ENCODE measurements around the gene BRINP3.

Gene BRINP3

GRCh38 chr1:190474650-190475211 is 2.9 kb downstream of the BRINP3 start:
- peaks cover 4% of the 10 kb centered on the region for H3K9me3 Mint-ChIP-seq
- H3K4me1 Mint-ChIP-seq = no peaks in the 10 kb centered on the region
- no peak for DNase-seq
- no peaks in the 10 kb centered on the region for H3K36me3 Mint-ChIP-seq (ENCODE audit: low read depth)
- no peak overlapping the region for H3K4me3 Mint-ChIP-seq
- H3K27me3 Mint-ChIP-seq = peaks cover 35% of the 10 kb centered on the region
- no peak for ATAC-seq
- no peak overlapping the region for H3K27ac Mint-ChIP-seq

- H3K27ac Mint-ChIP-seq = no peak overlapping the region
- DNase-seq = no peak
- no peak overlapping the region for H3K4me3 Mint-ChIP-seq
- no peaks in the 10 kb centered on the region for H3K4me1 Mint-ChIP-seq
- peaks cover 33% of the 10 kb centered on the region for H3K27me3 Mint-ChIP-seq
- no peak for ATAC-seq
- peaks cover 4% of the 10 kb centered on the region for H3K9me3 Mint-ChIP-seq
- no peaks in the 10 kb centered on the region for H3K36me3 Mint-ChIP-seq (ENCODE audit: low read depth)
These were observed 3.7 kb downstream of the BRINP3 start for GRCh38 chr1:190474010-190474409.

- peaks cover 21% of the 10 kb centered on the region for H3K27me3 Mint-ChIP-seq
- H3K36me3 Mint-ChIP-seq (ENCODE audit: low read depth) = no peaks in the 10 kb centered on the region
- peaks cover 4% of the 10 kb centered on the region for H3K9me3 Mint-ChIP-seq
- H3K4me1 Mint-ChIP-seq = no peaks in the 10 kb centered on the region
- no peak for ATAC-seq
- no peak overlapping the region for H3K27ac Mint-ChIP-seq
- DNase-seq = no peak
- no peak overlapping the region for H3K4me3 Mint-ChIP-seq
These were observed 5.2 kb downstream of the BRINP3 start for GRCh38 chr1:190472494-190472893.

DNA sequence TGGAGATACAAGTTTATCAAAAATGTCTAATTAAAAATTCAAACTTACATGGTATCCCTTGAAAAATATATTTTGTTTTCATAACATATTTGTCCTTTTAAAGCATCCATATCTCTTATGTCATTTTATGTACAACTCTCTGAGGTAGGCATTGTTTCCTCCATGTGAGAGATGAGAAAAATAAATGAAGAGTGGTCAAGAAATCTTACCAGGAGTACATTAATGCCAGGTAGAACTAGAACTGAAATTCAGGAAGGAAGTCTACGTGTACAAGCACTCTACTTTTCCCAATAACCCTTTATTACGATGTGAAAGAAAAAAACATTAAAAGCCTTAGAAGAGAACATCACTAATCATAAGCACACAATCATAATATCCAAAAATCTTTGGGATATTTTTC is 5.6 kb downstream of the BRINP3 start:
- Mint-ChIP-seq H3K4me3 (no peak overlapping the region), H3K27me3 (peaks cover 16% of the 10 kb centered on the region), H3K4me1 (no peaks in the 10 kb centered on the region), H3K27ac (no peak overlapping the region), H3K9me3 (peaks cover 4% of the 10 kb centered on the region), H3K36me3 (ENCODE audit: low read depth) (no peaks in the 10 kb centered on the region)
- ATAC-seq (no peak), DNase-seq (no peak)

- no peaks in the 10 kb centered on the region for H3K36me3 Mint-ChIP-seq (ENCODE audit: low read depth)
- DNase-seq (no peak), ATAC-seq (no peak)
- no peak overlapping the region for H3K4me3 Mint-ChIP-seq
- no peaks in the 10 kb centered on the region for H3K27me3 Mint-ChIP-seq
- no peak overlapping the region for H3K27ac Mint-ChIP-seq
- H3K9me3 Mint-ChIP-seq = peaks cover 5% of the 10 kb centered on the region
- no peaks in the 10 kb centered on the region for H3K4me1 Mint-ChIP-seq
These were observed 13.0 kb downstream of the BRINP3 start for GRCh38 chr1:190464690-190465089.

DNA sequence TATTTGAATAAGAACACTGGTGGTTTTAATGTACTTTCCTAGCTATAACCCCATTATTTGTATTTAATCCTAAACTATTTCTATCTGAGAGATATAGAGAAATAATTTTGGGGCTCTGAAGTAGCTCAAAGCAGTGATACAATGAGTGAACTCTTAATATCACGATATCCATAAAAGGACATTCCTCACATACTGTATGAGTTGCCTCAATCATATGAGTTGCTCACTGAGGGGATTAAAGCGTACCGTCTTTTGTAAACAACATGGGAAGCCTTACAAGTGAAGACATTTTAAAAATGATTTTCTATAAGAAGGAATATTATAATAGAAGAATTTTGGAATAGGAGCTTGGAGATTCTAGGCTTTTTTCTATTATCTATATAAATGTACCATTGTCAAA is 21.5 kb downstream of the BRINP3 start:
- H3K27me3 Mint-ChIP-seq = no peaks in the 10 kb centered on the region
- H3K4me3 Mint-ChIP-seq = no peak overlapping the region
- H3K9me3 Mint-ChIP-seq = peaks cover 10% of the 10 kb centered on the region
- no peak for ATAC-seq
- no peaks in the 10 kb centered on the region for H3K4me1 Mint-ChIP-seq
- no peak overlapping the region for H3K27ac Mint-ChIP-seq
- no peaks in the 10 kb centered on the region for H3K36me3 Mint-ChIP-seq (ENCODE audit: low read depth)
- no peak for DNase-seq

DNA sequence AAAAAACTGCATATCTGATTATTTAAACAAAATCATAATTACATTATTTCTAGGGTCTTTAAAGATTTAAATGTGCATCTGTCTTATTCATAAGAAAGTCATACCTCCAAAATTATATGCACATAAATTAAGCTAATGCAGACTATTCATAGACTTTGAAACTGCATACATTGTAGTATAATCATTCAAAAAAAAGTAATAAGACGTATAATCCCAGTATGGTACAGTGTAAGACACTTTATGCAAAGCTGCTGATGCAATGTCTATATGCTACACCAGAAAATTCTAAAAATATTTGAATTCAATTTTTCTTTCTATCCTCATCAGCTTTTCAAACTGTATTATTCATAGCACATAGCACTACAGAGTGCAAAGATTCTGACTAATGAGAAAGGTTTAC is 22.0 kb downstream of the BRINP3 start:
- no peak overlapping the region for H3K4me3 Mint-ChIP-seq
- no peaks in the 10 kb centered on the region for H3K36me3 Mint-ChIP-seq (ENCODE audit: low read depth)
- H3K27me3 Mint-ChIP-seq = no peaks in the 10 kb centered on the region
- DNase-seq (no peak), ATAC-seq (no peak)
- H3K27ac Mint-ChIP-seq = no peak overlapping the region
- peaks cover 6% of the 10 kb centered on the region for H3K9me3 Mint-ChIP-seq
- H3K4me1 Mint-ChIP-seq = no peaks in the 10 kb centered on the region

GRCh38 chr1:190453550-190453949 is 24.1 kb downstream of the BRINP3 start:
- DNase-seq (no peak), ATAC-seq (no peak)
- H3K9me3 Mint-ChIP-seq = peaks cover 5% of the 10 kb centered on the region
- H3K4me3 Mint-ChIP-seq = no peak overlapping the region
- H3K27ac Mint-ChIP-seq = no peak overlapping the region
- H3K27me3 Mint-ChIP-seq = no peaks in the 10 kb centered on the region
- no peaks in the 10 kb centered on the region for H3K36me3 Mint-ChIP-seq (ENCODE audit: low read depth)
- H3K4me1 Mint-ChIP-seq = no peaks in the 10 kb centered on the region

- ATAC-seq (no peak), DNase-seq (no peak)
- H3K27ac Mint-ChIP-seq = no peak overlapping the region
- peaks cover 5% of the 10 kb centered on the region for H3K9me3 Mint-ChIP-seq
- H3K4me3 Mint-ChIP-seq = no peak overlapping the region
- no peaks in the 10 kb centered on the region for H3K36me3 Mint-ChIP-seq (ENCODE audit: low read depth)
- H3K27me3 Mint-ChIP-seq = no peaks in the 10 kb centered on the region
- H3K4me1 Mint-ChIP-seq = no peaks in the 10 kb centered on the region
These were observed 25.3 kb downstream of the BRINP3 start for GRCh38 chr1:190452272-190452848.

DNA sequence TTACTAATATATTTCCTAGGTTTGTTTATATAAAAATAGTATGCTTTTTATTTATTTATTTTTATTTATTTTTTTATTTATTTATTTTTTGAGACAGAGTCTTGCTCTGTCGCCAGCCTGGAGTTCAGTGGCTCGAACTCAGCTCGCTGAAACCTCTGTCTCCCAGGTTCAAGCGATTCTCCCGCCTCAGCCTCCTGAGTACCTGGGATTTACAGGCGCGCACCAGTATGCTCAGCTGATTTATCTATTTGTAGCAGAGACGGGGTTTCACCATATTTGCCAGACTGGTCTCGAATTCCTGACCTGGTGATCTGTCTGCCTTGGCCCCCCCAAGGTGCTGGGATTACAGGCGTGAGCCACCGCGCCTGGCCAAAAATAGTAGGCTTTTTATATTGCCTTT is 33.2 kb downstream of the BRINP3 start:
- no peak for ATAC-seq
- Mint-ChIP-seq H3K27ac (no peak overlapping the region), H3K36me3 (ENCODE audit: low read depth) (no peaks in the 10 kb centered on the region)

GRCh38 chr1:190439447-190439846 is 38.2 kb downstream of the BRINP3 start:
- H3K9me3 Mint-ChIP-seq = no peaks in the 10 kb centered on the region
- no peak overlapping the region for H3K4me3 Mint-ChIP-seq
- ATAC-seq (no peak), DNase-seq (no peak)
- no peaks in the 10 kb centered on the region for H3K36me3 Mint-ChIP-seq (ENCODE audit: low read depth)
- H3K27ac Mint-ChIP-seq = no peak overlapping the region
- H3K4me1 Mint-ChIP-seq = no peaks in the 10 kb centered on the region
- H3K27me3 Mint-ChIP-seq = no peaks in the 10 kb centered on the region

More for the DNA sequence above, 33.2 kb downstream of the BRINP3 start:
- DNase-seq = no peak
- Mint-ChIP-seq H3K4me1 (no peaks in the 10 kb centered on the region), H3K4me3 (no peak overlapping the region), H3K9me3 (no peaks in the 10 kb centered on the region), H3K27me3 (no peaks in the 10 kb centered on the region)

DNA sequence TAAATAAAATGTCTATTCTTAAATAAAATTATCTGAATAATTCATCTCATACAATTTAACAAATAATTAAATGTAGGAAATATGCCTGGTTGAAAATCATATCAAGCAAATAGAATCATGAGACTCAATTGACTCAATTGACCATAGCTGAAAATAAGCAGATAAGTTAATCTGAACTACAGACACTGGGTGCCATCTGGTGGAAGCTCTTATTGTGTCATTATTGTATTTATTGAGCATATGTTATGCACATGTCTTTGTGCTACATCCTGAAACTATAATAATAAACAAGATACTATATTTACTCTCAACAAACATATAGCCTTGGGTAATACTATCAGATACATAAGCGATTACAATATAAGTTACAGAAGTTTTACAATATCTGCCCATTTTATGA is 41.0 kb downstream of the BRINP3 start:
- Mint-ChIP-seq H3K4me1 (no peaks in the 10 kb centered on the region), H3K27ac (no peak overlapping the region), H3K9me3 (no peaks in the 10 kb centered on the region), H3K27me3 (no peaks in the 10 kb centered on the region), H3K36me3 (ENCODE audit: low read depth) (no peaks in the 10 kb centered on the region), H3K4me3 (no peak overlapping the region)
- ATAC-seq (no peak), DNase-seq (no peak)

GRCh38 chr1:190429932-190430331 is 47.7 kb downstream of the BRINP3 start:
- H3K27ac Mint-ChIP-seq = no peak overlapping the region
- peaks cover 8% of the 10 kb centered on the region for H3K9me3 Mint-ChIP-seq
- no peaks in the 10 kb centered on the region for H3K36me3 Mint-ChIP-seq (ENCODE audit: low read depth)
- no peaks in the 10 kb centered on the region for H3K27me3 Mint-ChIP-seq
- ATAC-seq (no peak), DNase-seq (no peak)
- H3K4me3 Mint-ChIP-seq = no peak overlapping the region
- H3K4me1 Mint-ChIP-seq = no peaks in the 10 kb centered on the region

- DNase-seq = no peak
- Mint-ChIP-seq H3K36me3 (ENCODE audit: low read depth) (no peaks in the 10 kb centered on the region), H3K4me1 (no peaks in the 10 kb centered on the region), H3K27me3 (no peaks in the 10 kb centered on the region), H3K9me3 (peaks cover 10% of the 10 kb centered on the region), H3K27ac (no peak overlapping the region), H3K4me3 (no peak overlapping the region)
- no peak for ATAC-seq
These were observed 48.5 kb downstream of the BRINP3 start for GRCh38 chr1:190429141-190429540.

GRCh38 chr1:190416239-190416638 is 61.4 kb downstream of the BRINP3 start:
- no peak for DNase-seq
- H3K4me1 Mint-ChIP-seq = no peaks in the 10 kb centered on the region
- no peak overlapping the region for H3K27ac Mint-ChIP-seq
- no peak overlapping the region for H3K4me3 Mint-ChIP-seq
- ATAC-seq = no peak
- H3K36me3 Mint-ChIP-seq (ENCODE audit: low read depth) = no peaks in the 10 kb centered on the region
- H3K27me3 Mint-ChIP-seq = no peaks in the 10 kb centered on the region
- H3K9me3 Mint-ChIP-seq = peaks cover 5% of the 10 kb centered on the region

DNA sequence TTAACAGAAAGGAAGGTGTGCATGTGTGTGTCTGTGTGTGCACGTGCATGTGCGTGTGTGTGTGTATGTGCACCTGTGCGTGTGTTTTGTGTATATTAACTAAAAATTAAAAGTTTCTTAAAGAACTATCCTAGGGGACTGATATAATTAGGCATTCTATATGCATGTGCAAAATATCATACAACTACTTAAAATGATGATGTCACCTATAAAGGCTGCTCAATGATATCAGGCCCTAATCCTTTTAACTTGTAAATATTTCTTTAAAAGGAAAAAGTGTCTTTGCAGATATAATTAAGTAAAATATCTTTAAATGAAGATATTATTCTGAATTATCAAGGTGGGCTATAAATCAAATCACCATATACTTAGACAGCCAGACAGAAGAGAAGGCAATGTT is 64.5 kb downstream of the BRINP3 start:
- Mint-ChIP-seq H3K27me3 (no peaks in the 10 kb centered on the region), H3K4me1 (no peaks in the 10 kb centered on the region), H3K36me3 (ENCODE audit: low read depth) (no peaks in the 10 kb centered on the region), H3K9me3 (peaks cover 4% of the 10 kb centered on the region), H3K27ac (no peak overlapping the region), H3K4me3 (no peak overlapping the region)
- ATAC-seq (no peak), DNase-seq (no peak)

All from activated naive CD8-positive, alpha-beta T cell treated with anti-CD3 and anti-CD28 coated beads, Interleukin-2, amount 50 U/mL, for 24 hours (primary cell).